Mammary epithelial cell (primary cell): ENCODE results near the gene TMEM9B.

Experiments
- EZH2 ChIP-seq: IDR thresholded peaks from 2 replicates; pipeline ENCODE4 v1.6.1; 2012; ENCODE audit warnings: low read length, inconsistent platforms, borderline replicate concordance
- TF ChIP-seq, protein P1 (sequence below), 2 donors: IDR thresholded peaks in 1 of 2; conservative IDR thresholded peaks in 1 of 2; 2 replicates each; pipeline ENCODE4 v1.5.1; 2011 to 2012; ENCODE audit warnings: inconsistent platforms in 2 of 2, low read length in 2 of 2, mild to moderate bottlenecking in 2 of 2, control low read depth in 1 of 2, low read depth in 1 of 2; ENCODE audit not compliant: insufficient read depth in 1 of 2; ENCODE audit errors: extremely low read depth in 1 of 2

DNA sequence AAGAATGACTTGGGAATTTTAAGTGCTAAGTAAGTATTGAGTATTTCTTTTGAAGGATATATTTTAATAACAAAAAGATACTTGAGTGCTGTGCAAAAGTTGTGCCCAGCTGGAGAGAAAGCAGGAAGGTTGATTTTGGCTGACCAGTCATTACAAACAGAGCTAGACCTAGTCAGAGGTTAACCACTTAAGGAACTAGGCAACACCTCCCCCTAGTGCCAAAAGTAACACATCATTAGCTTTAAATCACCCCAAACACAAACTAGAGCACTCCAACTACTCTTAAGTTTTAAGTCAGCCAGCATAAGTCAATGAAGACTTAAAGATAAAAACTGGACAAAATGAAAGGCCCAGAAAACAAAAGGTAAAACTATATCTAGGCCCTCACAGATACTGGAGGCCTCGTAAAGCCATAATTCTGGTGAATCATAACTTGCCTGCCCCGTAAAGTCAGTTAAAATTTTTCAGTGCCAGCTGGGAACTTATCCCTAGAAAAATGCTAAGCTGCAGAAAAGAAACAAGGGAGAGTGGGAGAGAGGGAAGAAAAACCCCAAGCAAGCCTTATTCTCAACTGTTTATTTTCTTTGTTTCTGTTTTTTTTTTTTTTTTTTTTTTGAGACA is 4.6 kb downstream of the TMEM9B start:
- TF ChIP-seq, protein P1, sequence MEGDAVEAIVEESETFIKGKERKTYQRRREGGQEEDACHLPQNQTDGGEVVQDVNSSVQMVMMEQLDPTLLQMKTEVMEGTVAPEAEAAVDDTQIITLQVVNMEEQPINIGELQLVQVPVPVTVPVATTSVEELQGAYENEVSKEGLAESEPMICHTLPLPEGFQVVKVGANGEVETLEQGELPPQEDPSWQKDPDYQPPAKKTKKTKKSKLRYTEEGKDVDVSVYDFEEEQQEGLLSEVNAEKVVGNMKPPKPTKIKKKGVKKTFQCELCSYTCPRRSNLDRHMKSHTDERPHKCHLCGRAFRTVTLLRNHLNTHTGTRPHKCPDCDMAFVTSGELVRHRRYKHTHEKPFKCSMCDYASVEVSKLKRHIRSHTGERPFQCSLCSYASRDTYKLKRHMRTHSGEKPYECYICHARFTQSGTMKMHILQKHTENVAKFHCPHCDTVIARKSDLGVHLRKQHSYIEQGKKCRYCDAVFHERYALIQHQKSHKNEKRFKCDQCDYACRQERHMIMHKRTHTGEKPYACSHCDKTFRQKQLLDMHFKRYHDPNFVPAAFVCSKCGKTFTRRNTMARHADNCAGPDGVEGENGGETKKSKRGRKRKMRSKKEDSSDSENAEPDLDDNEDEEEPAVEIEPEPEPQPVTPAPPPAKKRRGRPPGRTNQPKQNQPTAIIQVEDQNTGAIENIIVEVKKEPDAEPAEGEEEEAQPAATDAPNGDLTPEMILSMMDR (conservative IDR thresholded peaks at IDR 0.05 in 1 of 2, IDR thresholded peaks at IDR 0.05 in 1 of 2; ENCODE audit: extremely low read depth in 1 of 2, insufficient read depth in 1 of 2, low read depth in 1 of 2, low read length in 2 of 2) = peak; percentile 71 to 77
- no peak for TF ChIP-seq EZH2
